Measurements from ENCODE around the gene TGFBRAP1. TPM values are rescaled to one million over a fixed set of nuclear protein-coding genes. Genes with fewer than 3 reads are reported as not detected.

TGFBRAP1 gene
- total RNA-seq, 6 experiments from 2014 or later: 5.7 to 11.2 (median 7.1) TPM

DNA sequence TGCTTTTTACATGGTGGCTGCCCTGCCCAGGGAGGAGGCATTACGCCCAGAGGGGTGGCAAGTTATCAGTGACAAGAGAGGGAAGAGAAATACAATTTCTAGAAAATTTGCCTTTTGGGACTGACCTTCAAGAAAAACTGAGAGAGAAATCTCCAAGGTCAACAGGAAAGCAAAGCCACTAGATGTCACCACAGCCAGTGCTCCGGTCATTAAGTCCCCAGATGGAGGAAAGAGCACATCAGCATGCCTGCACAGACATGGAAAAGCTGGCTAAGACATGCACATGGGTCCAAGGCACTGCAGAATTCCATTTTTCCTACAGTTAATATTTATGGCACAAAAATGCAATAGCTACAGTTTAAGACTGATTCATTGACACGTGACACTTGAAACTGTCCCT, 48.3 kb upstream of the TGFBRAP1 start:
- WGBS (ENCODE audit: insufficient coverage, low coverage, low lambda C conversion rate, missing lambda C conversion rate): 84% methylated on average over 2 of the region's 3 CpGs
- Histone ChIP-seq H3K4me1 (peaks cover 0 to 6% (median 0%) of the 10 kb centered on the region in 4 donors), H3K36me3 (peaks cover 0 to 3% (median 0%) of the 10 kb centered on the region in 4 donors), H3K27ac (no peak overlapping the region), H3K27me3 (no peaks in the 10 kb centered on the region), H3K4me3 (no peak overlapping the region), H3K9me3 (no peaks in the 10 kb centered on the region)
- DNase-seq (no peak), ATAC-seq (peak; percentile 48 to 68 (median 58))
- TF ChIP-seq POLR2A (IDR thresholded peaks at IDR 0.05): no peak
- TF ChIP-seq, protein P1, sequence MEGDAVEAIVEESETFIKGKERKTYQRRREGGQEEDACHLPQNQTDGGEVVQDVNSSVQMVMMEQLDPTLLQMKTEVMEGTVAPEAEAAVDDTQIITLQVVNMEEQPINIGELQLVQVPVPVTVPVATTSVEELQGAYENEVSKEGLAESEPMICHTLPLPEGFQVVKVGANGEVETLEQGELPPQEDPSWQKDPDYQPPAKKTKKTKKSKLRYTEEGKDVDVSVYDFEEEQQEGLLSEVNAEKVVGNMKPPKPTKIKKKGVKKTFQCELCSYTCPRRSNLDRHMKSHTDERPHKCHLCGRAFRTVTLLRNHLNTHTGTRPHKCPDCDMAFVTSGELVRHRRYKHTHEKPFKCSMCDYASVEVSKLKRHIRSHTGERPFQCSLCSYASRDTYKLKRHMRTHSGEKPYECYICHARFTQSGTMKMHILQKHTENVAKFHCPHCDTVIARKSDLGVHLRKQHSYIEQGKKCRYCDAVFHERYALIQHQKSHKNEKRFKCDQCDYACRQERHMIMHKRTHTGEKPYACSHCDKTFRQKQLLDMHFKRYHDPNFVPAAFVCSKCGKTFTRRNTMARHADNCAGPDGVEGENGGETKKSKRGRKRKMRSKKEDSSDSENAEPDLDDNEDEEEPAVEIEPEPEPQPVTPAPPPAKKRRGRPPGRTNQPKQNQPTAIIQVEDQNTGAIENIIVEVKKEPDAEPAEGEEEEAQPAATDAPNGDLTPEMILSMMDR (IDR thresholded peaks at IDR 0.05): peak in 3 of 4 donors; percentile 28 to 41 (median 36)
- intact Hi-C loops (cut with DNase I): no loop called here

DNA sequence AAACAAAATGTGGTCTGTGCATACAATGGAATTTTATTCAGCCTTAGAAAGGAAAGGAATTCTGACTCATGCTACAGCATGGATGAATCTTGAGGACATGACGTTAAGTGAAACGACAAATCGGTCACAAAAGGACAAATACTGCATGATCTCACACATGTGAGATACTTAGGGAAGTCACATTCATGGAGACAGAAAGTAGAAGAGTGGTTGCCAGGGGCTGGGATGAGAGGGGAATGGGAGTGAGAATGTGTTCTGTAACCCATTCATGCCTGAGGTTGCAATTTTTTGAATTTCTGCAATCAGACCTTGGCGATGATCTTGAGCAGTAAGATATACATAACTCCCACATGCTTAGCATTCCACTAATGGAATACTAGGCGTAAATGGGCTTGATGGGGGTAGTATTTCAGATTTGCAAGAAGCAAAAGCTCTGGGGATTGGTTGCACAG, 47.3 kb upstream of the TGFBRAP1 start:
- Histone ChIP-seq H3K27me3 (no peaks in the 10 kb centered on the region), H3K27ac (no peak overlapping the region), H3K4me3 (no peak overlapping the region), H3K4me1 (peaks cover 0 to 6% (median 0%) of the 10 kb centered on the region in 4 donors), H3K36me3 (peaks cover 0 to 3% (median 0%) of the 10 kb centered on the region in 4 donors), H3K9me3 (no peaks in the 10 kb centered on the region)
- DNase-seq (no peak), ATAC-seq (no peak)
- TF ChIP-seq, protein P1 (IDR thresholded peaks at IDR 0.05): no peak
- TF ChIP-seq POLR2A (IDR thresholded peaks at IDR 0.05): no peak
- intact Hi-C loops (cut with DNase I): no loop called here
- WGBS (ENCODE audit: insufficient coverage, low coverage, low lambda C conversion rate, missing lambda C conversion rate): 86% methylated on average over 5 of the region's 5 CpGs

DNA sequence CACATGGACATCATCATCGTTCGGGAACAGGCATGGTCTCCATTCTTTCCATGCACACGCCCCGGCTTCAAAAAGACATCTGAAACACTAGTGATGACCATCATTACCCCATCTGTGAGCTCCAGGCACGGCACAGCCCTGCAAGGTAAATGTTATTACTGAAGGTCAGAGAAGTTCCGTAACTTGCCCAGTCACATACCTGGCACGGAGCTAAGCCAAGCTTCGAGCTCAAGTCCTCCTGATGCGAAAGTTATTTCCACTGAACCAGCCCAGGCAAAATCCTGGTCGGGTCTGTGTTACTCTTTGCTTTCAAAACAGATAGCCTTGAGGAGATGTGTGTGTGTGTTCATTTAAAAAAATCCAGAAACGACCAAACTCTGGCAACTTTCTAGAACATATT, 46.5 kb upstream of the TGFBRAP1 start:
- no peaks in the 10 kb centered on the region for H3K27me3 ChIP-seq
- no peak for ATAC-seq
- H3K9me3 ChIP-seq: no peaks in the 10 kb centered on the region
- no peak overlapping the region for H3K4me3 ChIP-seq
- no peak for TF ChIP-seq POLR2A (IDR thresholded peaks at IDR 0.05)
- TF ChIP-seq, protein P1 (IDR thresholded peaks at IDR 0.05): no peak
- 69% methylated on average over 6 of the region's 11 CpGs for WGBS (ENCODE audit: insufficient coverage, low coverage, low lambda C conversion rate, missing lambda C conversion rate)
- peaks cover 0 to 6% (median 0%) of the 10 kb centered on the region in 4 donors for H3K4me1 ChIP-seq
- H3K36me3 ChIP-seq: peaks cover 0 to 3% (median 0%) of the 10 kb centered on the region in 4 donors
- H3K27ac ChIP-seq: peak overlapping the region in 1 of 3 donors; percentile 15
- DNase-seq: no peak
- intact Hi-C loops (cut with DNase I): no loop called here

DNA sequence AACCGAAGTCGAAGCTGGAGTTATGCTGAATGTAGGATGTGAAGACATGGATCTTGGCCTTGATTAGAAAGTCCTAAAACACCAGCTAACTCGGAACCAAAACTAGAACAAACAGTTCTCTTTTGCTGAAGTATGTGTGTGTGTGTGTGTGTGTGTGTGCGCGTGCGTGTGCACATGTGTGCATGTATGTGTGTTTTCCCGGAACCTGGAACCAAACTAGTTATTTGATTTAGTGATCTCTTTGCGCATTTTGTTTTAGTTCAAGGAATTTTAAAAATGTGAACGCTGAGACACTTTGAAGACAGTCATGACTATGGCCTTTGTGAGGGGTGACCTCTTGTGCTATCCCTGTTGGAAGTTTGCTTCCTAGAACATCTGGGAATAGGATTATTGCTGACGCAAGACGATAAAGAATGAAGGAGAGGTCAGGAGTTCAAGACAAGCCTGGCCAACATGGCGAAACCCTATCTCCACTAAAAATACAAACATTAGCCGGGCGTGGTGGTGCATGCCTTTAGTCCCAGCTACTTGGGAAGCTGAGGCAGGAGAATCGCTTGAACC, 45.5 kb upstream of the TGFBRAP1 start:
- Histone ChIP-seq H3K4me1 (peaks cover 0 to 6% (median 0%) of the 10 kb centered on the region in 4 donors), H3K36me3 (peaks cover 0 to 3% (median 0%) of the 10 kb centered on the region in 4 donors), H3K27me3 (no peaks in the 10 kb centered on the region), H3K27ac (peak overlapping the region in 1 of 3 donors; percentile 51), H3K4me3 (no peak overlapping the region), H3K9me3 (no peaks in the 10 kb centered on the region)
- intact Hi-C loops (cut with DNase I): no loop called here
- 64% methylated on average over 14 of the region's 15 CpGs for WGBS (ENCODE audit: insufficient coverage, low coverage, low lambda C conversion rate, missing lambda C conversion rate)
- ATAC-seq (peak in 3 of 4 donors; percentile 16 to 42 (median 31)), DNase-seq (no peak)
- TF ChIP-seq, protein P1 (IDR thresholded peaks at IDR 0.05): no peak
- no peak for TF ChIP-seq POLR2A (IDR thresholded peaks at IDR 0.05)
